Small intestine (tissue), 7 donors: ENCODE results near the gene CCDC87. TPM values are rescaled to one million over a fixed set of nuclear protein-coding genes. Genes with fewer than 3 reads are reported as not detected.
"Not testable (repeated sequence)": the region's sequence is repeated elsewhere in the genome, so short reads cannot be mapped to it uniquely, and the experiment has no call there.

Experiments used
- DNase-seq, 2 donors: peaks; one replicate each; pipeline versions ENCODE4 v3.0.0 to v3.0.0-alpha.2; 2013
- FAIRE-seq: peaks from 2 replicates; lab custom pipeline; 2012; peaks lifted over from hg19 to GRCh38; lab: Jason Lieb, UNC
- H3K27ac ChIP-seq, 3 donors: one replicate each; pipeline ENCODE4 v1.5.1; 2013; ENCODE audit warnings: low read length in 2 of 3, mild to moderate bottlenecking in 2 of 3, control low read depth in 1 of 3, inconsistent platforms in 1 of 3, low read depth in 1 of 3, moderate library complexity in 1 of 3
- H3K27me3 ChIP-seq, 3 donors: one replicate each; pipeline ENCODE4 v1.6.1; 2013; ENCODE audit warnings: low read length in 3 of 3, inconsistent platforms in 1 of 3; ENCODE audit not compliant: control insufficient read depth in 3 of 3, insufficient read depth in 3 of 3
- H3K36me3 ChIP-seq, 3 donors: one replicate each; pipeline ENCODE4 v1.6.1; 2013; ENCODE audit warnings: low read length in 3 of 3, inconsistent platforms in 1 of 3, low read depth in 1 of 3, mild to moderate bottlenecking in 1 of 3, moderate library complexity in 1 of 3; ENCODE audit not compliant: control insufficient read depth in 3 of 3, insufficient read depth in 2 of 3
- H3K4me1 ChIP-seq, 3 donors: one replicate each; pipeline ENCODE4 v1.6.1; 2013; ENCODE audit warnings: low read length in 2 of 3, inconsistent platforms in 1 of 3, low read depth in 1 of 3, mild to moderate bottlenecking in 1 of 3, moderate library complexity in 1 of 3; ENCODE audit not compliant: control insufficient read depth in 3 of 3, insufficient read depth in 2 of 3
- H3K4me3 ChIP-seq, 3 donors: one replicate each; pipeline ENCODE4 v1.5.1; 2013; ENCODE audit warnings: low read length in 3 of 3, control low read depth in 1 of 3, inconsistent platforms in 1 of 3, low read depth in 1 of 3, mild to moderate bottlenecking in 1 of 3, moderate library complexity in 1 of 3
- H3K9me3 ChIP-seq, 2 donors: one replicate each; pipeline ENCODE4 v1.6.1; 2013; ENCODE audit warnings: low read depth in 1 of 2, low read length in 1 of 2; ENCODE audit not compliant: control insufficient read depth in 2 of 2, insufficient read depth in 1 of 2
- WGBS, 3 donors: extraction: QIAGEN DNeasy Blood & Tissue Kit; methylation state at CpG; one replicate each; pipeline ENCODE4 v1.1.7; 2013; 5-methylcytosine and 5-hydroxymethylcytosine counted together
- polyA plus RNA-seq, 4 donors: library from polyadenylated mRNA; stranded (reverse) in 3 of 4; unstranded in 1 of 4; fragments of 200-250 nt in 3 of 4; fragments of 120-200 nt in 1 of 4; gene quantifications; one replicate each; pipeline versions ENCODE4 v1.2.1 to v1.2.3, GENCODE V29; 2013
- donor health status: healthy with polysubstance abuse.
- donor health status: control.
- donor health status: control.
- donor health status: Bipolar disorder and iron deficiency.
- donor health status: healthy.

The CCDC87 gene
- polyA plus RNA-seq, 4 donors: 0.09 to 0.22 (median 0.21) TPM; not detected in 1

GRCh38 chr11:66607126-66607834, 14.4 kb upstream of the CCDC87 start:
- Histone ChIP-seq H3K9me3 (no peaks in the 10 kb centered on the region), H3K27me3 (no peaks in the 10 kb centered on the region), H3K4me1 (peaks cover 0 to 3% (median 0%) of the 10 kb centered on the region in 3 donors), H3K36me3 (peaks cover 0 to 35% (median 2%) of the 10 kb centered on the region in 3 donors), H3K27ac (peak overlapping the region in 2 of 3 donors; percentile 16 to 80), H3K4me3 (no peak overlapping the region)
- FAIRE-seq (no peak), DNase-seq (peak; percentile 45 to 91)
- 10 to 38% (median 29%) methylated on average over 8 of the region's 8 CpGs for WGBS, 3 donors

- FAIRE-seq, H3K4me3 ChIP-seq: not testable (repeated sequence)
- WGBS, 3 donors: 77 to 94% (median 92%) methylated on average over 3 of the region's 3 CpGs
Measured at GRCh38 chr11:66606608-66607007, 13.7 kb upstream of the CCDC87 start.

GRCh38 chr11:66604155-66604554, 11.3 kb upstream of the CCDC87 start:
- Histone ChIP-seq H3K36me3 (peaks cover 2 to 58% (median 7%) of the 10 kb centered on the region in 3 donors), H3K9me3 (no peaks in the 10 kb centered on the region), H3K27ac (no peak overlapping the region), H3K27me3 (no peaks in the 10 kb centered on the region), H3K4me3 (no peak overlapping the region), H3K4me1 (peaks cover 0 to 3% (median 0%) of the 10 kb centered on the region in 3 donors)
- WGBS, 3 donors: 17 to 64% (median 45%) methylated on average over 5 of the region's 5 CpGs
- FAIRE-seq (no peak), DNase-seq (no peak)

More at GRCh38 chr11:66606608-66607007, 13.7 kb upstream of the CCDC87 start:
- DNase-seq, H3K27me3 ChIP-seq, H3K4me1 ChIP-seq, H3K9me3 ChIP-seq: not testable (repeated sequence)
- Histone ChIP-seq H3K36me3 (peaks cover 0 to 39% (median 2%) of the 10 kb centered on the region in 3 donors), H3K27ac (peak overlapping the region in 2 of 3 donors; percentile 16 to 80)

GRCh38 chr11:66603072-66603471, 10.2 kb upstream of the CCDC87 start:
- peaks cover 2 to 62% (median 7%) of the 10 kb centered on the region in 3 donors for H3K36me3 ChIP-seq
- peaks cover 0 to 3% (median 0%) of the 10 kb centered on the region in 3 donors for H3K4me1 ChIP-seq
- H3K4me3 ChIP-seq: no peak overlapping the region
- H3K27me3 ChIP-seq: no peaks in the 10 kb centered on the region
- no peak overlapping the region for H3K27ac ChIP-seq
- FAIRE-seq (no peak), DNase-seq (no peak)
- 92 to 97% (median 95%) methylated on average over 6 of the region's 6 CpGs for WGBS, 3 donors
- no peaks in the 10 kb centered on the region for H3K9me3 ChIP-seq

- Histone ChIP-seq H3K36me3 (peaks cover 2 to 57% (median 7%) of the 10 kb centered on the region in 3 donors), H3K27me3 (no peaks in the 10 kb centered on the region), H3K9me3 (no peaks in the 10 kb centered on the region), H3K4me1 (peaks cover 0 to under 1% (median 0%) of the 10 kb centered on the region in 3 donors), H3K27ac (no peak overlapping the region), H3K4me3 (no peak overlapping the region)
- FAIRE-seq (no peak), DNase-seq (no peak)
- WGBS, 3 donors: 87 to 96% (median 95%) methylated on average over 4 of the region's 4 CpGs
Measured at GRCh38 chr11:66600631-66601233, 7.9 kb upstream of the CCDC87 start.

- Histone ChIP-seq H3K4me1 (peaks cover 0 to 5% (median 2%) of the 10 kb centered on the region in 3 donors), H3K4me3 (no peak overlapping the region), H3K9me3 (no peaks in the 10 kb centered on the region), H3K27ac (no peak overlapping the region), H3K27me3 (no peaks in the 10 kb centered on the region), H3K36me3 (peaks cover 2 to 52% (median 7%) of the 10 kb centered on the region in 3 donors)
- WGBS, 3 donors: 82 to 91% (median 90%) methylated on average over 2 of the region's 2 CpGs
- no peak for FAIRE-seq
- no peak for DNase-seq
Measured at GRCh38 chr11:66600219-66600618, 7.4 kb upstream of the CCDC87 start.

- no peaks in the 10 kb centered on the region for H3K9me3 ChIP-seq
- FAIRE-seq (no peak), DNase-seq (no peak)
- H3K27me3 ChIP-seq: no peaks in the 10 kb centered on the region
- peaks cover 2 to 43% (median 7%) of the 10 kb centered on the region in 3 donors for H3K36me3 ChIP-seq
- 96 to 98% (median 96%) methylated on average over 6 of the region's 6 CpGs for WGBS, 3 donors
- H3K27ac ChIP-seq: no peak overlapping the region
- no peak overlapping the region for H3K4me3 ChIP-seq
- peaks cover 0 to 11% (median 2%) of the 10 kb centered on the region in 3 donors for H3K4me1 ChIP-seq
Measured at GRCh38 chr11:66598993-66599392, 6.1 kb upstream of the CCDC87 start.

- Histone ChIP-seq H3K36me3 (peaks cover 0 to 24% (median 5%) of the 10 kb centered on the region in 3 donors), H3K4me1 (peaks cover 3 to 25% (median 6%) of the 10 kb centered on the region in 3 donors), H3K4me3 (no peak overlapping the region), H3K27me3 (no peaks in the 10 kb centered on the region), H3K9me3 (peaks cover 0 to 22% of the 10 kb centered on the region in 2 donors), H3K27ac (peak overlapping the region in 2 of 3 donors; percentile 74 to 86)
- DNase-seq: peak; percentile 12 to 43
- FAIRE-seq: no peak
- WGBS, 3 donors: 37 to 55% (median 54%) methylated on average over 5 of the region's 5 CpGs
Measured at GRCh38 chr11:66595245-66595904, 2.5 kb upstream of the CCDC87 start.
